ENCODE data around the gene RNF113B.

The RNF113B gene

DNA sequence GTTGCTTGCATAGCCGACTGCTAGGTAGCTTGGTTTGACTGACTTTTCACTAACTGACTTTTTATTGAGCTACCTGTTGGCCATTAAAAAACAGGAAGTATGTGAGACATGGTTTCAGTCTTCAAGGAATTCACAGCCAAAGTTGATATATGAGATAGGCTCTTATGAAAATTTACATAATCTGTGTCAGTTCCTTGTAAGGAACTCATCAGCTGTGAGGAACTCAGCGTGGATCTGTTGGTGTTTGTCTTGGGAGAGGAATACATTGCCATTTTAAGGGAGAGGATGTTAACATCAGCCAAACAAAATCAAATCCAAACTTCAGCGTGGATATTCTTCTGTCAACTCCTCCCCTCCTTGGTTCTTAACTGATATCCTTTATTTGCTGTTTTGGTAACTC is 2.0 kb downstream of the RNF113B start:
- Histone ChIP-seq H3K36me3 (ENCODE audit: control insufficient read depth, insufficient read depth, low read length) (no peaks in the 10 kb centered on the region), H3K27me3 (ENCODE audit: control insufficient read depth, insufficient read depth, low read length) (no peaks in the 10 kb centered on the region), H3K4me1 (ENCODE audit: control insufficient read depth, insufficient read depth, low read length) (peaks cover 54% of the 10 kb centered on the region), H3K9ac (ENCODE audit: low read depth, low read length) (no peak overlapping the region), H3K27ac (ENCODE audit: low read depth, low read length) (no peak overlapping the region), H3K4me3 (ENCODE audit: low read depth, low read length) (no peak overlapping the region), H3K9me3 (ENCODE audit: control insufficient read depth, insufficient read depth, low read length) (no peaks in the 10 kb centered on the region)

GRCh38 chr13:98174307-98174706 is 2.8 kb downstream of the RNF113B start:
- no peaks in the 10 kb centered on the region for H3K9me3 ChIP-seq (ENCODE audit: control insufficient read depth, insufficient read depth, low read length)
- H3K9ac ChIP-seq (ENCODE audit: low read depth, low read length) = no peak overlapping the region
- H3K4me1 ChIP-seq (ENCODE audit: control insufficient read depth, insufficient read depth, low read length) = peaks cover 54% of the 10 kb centered on the region
- no peak overlapping the region for H3K4me3 ChIP-seq (ENCODE audit: low read depth, low read length)
- H3K36me3 ChIP-seq (ENCODE audit: control insufficient read depth, insufficient read depth, low read length) = no peaks in the 10 kb centered on the region
- H3K27me3 ChIP-seq (ENCODE audit: control insufficient read depth, insufficient read depth, low read length) = no peaks in the 10 kb centered on the region
- peak overlapping the region; percentile 74 for H3K27ac ChIP-seq (ENCODE audit: low read depth, low read length)

GRCh38 chr13:98173431-98174152 is 3.5 kb downstream of the RNF113B start:
- H3K4me3 ChIP-seq (ENCODE audit: low read depth, low read length) = no peak overlapping the region
- peak overlapping the region; percentile 74 for H3K27ac ChIP-seq (ENCODE audit: low read depth, low read length)
- H3K27me3 ChIP-seq (ENCODE audit: control insufficient read depth, insufficient read depth, low read length) = no peaks in the 10 kb centered on the region
- H3K36me3 ChIP-seq (ENCODE audit: control insufficient read depth, insufficient read depth, low read length) = no peaks in the 10 kb centered on the region
- no peak overlapping the region for H3K9ac ChIP-seq (ENCODE audit: low read depth, low read length)
- no peaks in the 10 kb centered on the region for H3K9me3 ChIP-seq (ENCODE audit: control insufficient read depth, insufficient read depth, low read length)
- H3K4me1 ChIP-seq (ENCODE audit: control insufficient read depth, insufficient read depth, low read length) = peaks cover 47% of the 10 kb centered on the region

DNA sequence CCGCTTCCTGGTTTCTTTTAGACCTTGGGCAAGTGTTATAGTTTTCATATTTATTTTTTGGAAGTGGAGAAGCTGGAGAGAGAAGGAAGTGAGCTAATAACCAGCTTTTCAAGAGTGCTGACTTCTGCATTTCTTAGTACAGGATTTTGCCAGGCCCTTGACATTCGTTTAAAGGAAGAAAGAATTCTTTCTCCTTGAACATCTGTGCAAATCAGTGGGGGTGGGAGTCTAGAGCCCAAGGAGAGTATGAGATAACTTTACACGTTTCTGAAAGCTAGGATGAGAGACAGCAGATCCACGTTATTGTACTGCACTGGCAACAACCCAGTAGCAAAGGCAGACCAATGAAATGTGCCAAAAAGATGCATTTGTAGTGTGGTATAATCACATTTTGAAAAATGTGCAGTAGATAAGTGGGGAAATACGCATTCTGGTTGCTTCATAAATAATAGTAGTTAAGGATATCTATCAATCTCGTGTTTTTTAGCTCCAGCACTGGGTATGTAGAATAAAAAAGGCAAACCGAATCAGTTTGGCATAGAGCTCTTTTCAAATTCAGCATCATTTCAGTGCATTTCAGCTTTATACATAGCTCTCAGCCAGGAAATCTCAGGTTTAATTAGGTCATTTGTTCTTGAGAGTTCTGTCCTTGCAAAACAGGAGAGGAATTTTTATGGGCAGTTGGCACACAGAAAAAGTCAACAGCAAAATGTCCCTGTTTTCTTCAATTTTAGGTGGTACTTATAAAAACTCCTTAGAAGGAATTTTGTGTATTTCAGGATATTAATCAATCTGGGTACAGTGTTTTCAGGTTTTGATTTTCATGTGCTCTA is 4.3 kb downstream of the RNF113B start:
- Histone ChIP-seq H3K36me3 (ENCODE audit: control insufficient read depth, insufficient read depth, low read length) (no peaks in the 10 kb centered on the region), H3K27ac (ENCODE audit: low read depth, low read length) (peak overlapping the region; percentile 74), H3K9me3 (ENCODE audit: control insufficient read depth, insufficient read depth, low read length) (no peaks in the 10 kb centered on the region), H3K4me1 (ENCODE audit: control insufficient read depth, insufficient read depth, low read length) (peaks cover 50% of the 10 kb centered on the region), H3K4me3 (ENCODE audit: low read depth, low read length) (peak overlapping the region; percentile 18; the same call in 1 of the 2 replicates), H3K27me3 (ENCODE audit: control insufficient read depth, insufficient read depth, low read length) (no peaks in the 10 kb centered on the region), H3K9ac (ENCODE audit: low read depth, low read length) (peak overlapping the region; percentile 34; the same call in 1 of the 2 replicates)

DNA sequence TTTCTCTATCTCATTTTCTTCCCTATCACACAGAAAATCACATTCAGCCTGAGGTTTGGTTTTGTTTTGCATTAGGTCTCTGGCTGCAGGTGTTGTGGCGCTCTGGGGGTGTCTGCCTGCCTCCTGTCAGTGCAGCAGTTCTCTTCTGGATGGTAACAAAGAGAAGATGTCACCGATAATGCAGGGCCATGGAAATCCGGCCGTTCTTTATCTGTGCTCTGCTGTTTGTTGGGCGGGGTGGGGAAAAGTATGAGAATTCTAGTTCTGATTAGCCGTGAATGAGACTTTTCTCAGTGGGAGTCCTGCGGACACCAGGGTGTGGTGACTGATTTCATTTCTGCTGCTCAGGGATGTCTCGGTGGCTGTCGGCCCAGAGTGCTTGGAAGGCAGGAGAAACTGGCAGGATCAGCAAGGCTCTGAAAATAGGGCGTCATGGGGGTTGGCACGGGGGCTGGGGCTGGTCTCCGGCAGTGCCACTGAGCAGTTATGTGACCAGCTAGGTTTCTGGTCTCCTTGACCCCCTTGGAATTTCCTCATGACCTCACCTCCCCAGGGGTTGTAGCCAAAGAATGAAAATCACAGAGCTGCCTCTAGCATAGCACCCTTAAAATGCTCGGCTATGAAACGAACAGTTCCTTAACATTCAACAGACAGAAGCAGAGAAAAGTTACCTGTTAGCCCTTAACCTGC is 5.0 kb downstream of the RNF113B start:
- Histone ChIP-seq H3K4me1 (ENCODE audit: control insufficient read depth, insufficient read depth, low read length) (peaks cover 50% of the 10 kb centered on the region), H3K9me3 (ENCODE audit: control insufficient read depth, insufficient read depth, low read length) (no peaks in the 10 kb centered on the region), H3K27ac (ENCODE audit: low read depth, low read length) (peak overlapping the region; percentile 74), H3K36me3 (ENCODE audit: control insufficient read depth, insufficient read depth, low read length) (no peaks in the 10 kb centered on the region), H3K4me3 (ENCODE audit: low read depth, low read length) (no peak overlapping the region; the same call in 1 of the 2 replicates), H3K9ac (ENCODE audit: low read depth, low read length) (peak overlapping the region; percentile 34; the same call in 1 of the 2 replicates), H3K27me3 (ENCODE audit: control insufficient read depth, insufficient read depth, low read length) (no peaks in the 10 kb centered on the region)

GRCh38 chr13:98169331-98169730 is 7.7 kb downstream of the RNF113B start:
- no peak overlapping the region for H3K4me3 ChIP-seq (ENCODE audit: low read depth, low read length)
- no peaks in the 10 kb centered on the region for H3K9me3 ChIP-seq (ENCODE audit: control insufficient read depth, insufficient read depth, low read length)
- H3K27me3 ChIP-seq (ENCODE audit: control insufficient read depth, insufficient read depth, low read length) = no peaks in the 10 kb centered on the region
- H3K4me1 ChIP-seq (ENCODE audit: control insufficient read depth, insufficient read depth, low read length) = peaks cover 47% of the 10 kb centered on the region
- no peaks in the 10 kb centered on the region for H3K36me3 ChIP-seq (ENCODE audit: control insufficient read depth, insufficient read depth, low read length)
- no peak overlapping the region for H3K9ac ChIP-seq (ENCODE audit: low read depth, low read length)
- no peak overlapping the region for H3K27ac ChIP-seq (ENCODE audit: low read depth, low read length)

DNA sequence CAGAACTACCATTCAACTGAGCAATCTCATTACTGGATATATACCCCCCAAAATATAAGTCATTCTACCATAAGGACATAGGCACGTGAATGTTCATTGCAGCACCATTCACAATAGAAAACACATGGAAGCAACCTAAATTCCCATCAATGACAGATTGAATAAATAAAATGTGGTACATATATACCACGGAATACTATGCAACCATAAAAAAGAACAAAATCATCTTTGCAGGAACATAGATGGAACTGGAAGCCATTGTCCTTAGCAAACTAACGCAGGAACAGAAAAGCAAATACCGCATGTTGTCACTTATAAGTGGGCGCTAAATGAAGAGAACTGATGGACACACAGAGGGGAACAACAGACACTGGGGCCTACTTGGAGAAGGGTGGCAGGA is 14.1 kb downstream of the RNF113B start:
- no peak overlapping the region for H3K27ac ChIP-seq (ENCODE audit: low read depth, low read length)

DNA sequence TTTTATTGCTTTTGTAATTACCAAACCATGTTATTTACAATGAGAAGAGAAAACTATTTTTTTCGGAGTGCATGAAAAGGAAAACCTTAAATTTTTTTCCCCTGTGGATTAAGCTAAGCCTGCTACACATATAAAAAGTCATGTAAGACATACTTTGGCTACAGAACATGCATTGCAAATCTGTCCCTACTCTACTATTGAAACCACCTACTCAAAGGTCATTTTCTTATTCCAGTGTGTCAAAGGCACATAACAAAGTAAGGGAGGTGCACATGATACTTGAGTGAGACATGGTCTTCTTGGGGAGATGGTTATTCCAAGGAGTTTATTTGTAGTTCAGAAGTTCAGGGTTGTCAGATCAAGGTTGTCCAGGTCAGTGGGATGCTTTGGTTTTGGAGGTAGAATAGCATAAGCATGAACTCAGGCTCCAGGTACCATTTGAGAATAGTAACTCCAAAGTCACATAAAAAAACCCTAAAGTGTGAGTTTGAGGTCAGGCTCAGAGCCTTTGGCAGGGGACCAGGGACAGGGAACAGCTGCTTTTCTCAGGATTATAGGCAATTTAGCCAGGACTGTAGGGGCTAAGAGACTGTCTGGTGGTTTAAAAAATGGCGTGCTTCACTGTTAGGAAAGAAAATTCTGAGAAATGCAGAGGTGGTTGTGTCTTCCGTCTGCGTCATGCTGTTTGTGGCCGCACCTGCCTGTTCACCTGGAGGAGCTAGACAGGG is 18.7 kb downstream of the RNF113B start:
- Histone ChIP-seq H3K4me1 (ENCODE audit: control insufficient read depth, insufficient read depth, low read length) (peaks cover 27% of the 10 kb centered on the region), H3K27ac (ENCODE audit: low read depth, low read length) (no peak overlapping the region), H3K9ac (ENCODE audit: low read depth, low read length) (no peak overlapping the region), H3K4me3 (ENCODE audit: low read depth, low read length) (no peak overlapping the region), H3K9me3 (ENCODE audit: control insufficient read depth, insufficient read depth, low read length) (no peaks in the 10 kb centered on the region), H3K36me3 (ENCODE audit: control insufficient read depth, insufficient read depth, low read length) (no peaks in the 10 kb centered on the region), H3K27me3 (ENCODE audit: control insufficient read depth, insufficient read depth, low read length) (no peaks in the 10 kb centered on the region)

More for the DNA sequence above, 14.1 kb downstream of the RNF113B start:
- H3K4me3 ChIP-seq (ENCODE audit: low read depth, low read length) = no peak overlapping the region
- no peaks in the 10 kb centered on the region for H3K9me3 ChIP-seq (ENCODE audit: control insufficient read depth, insufficient read depth, low read length)
- no peaks in the 10 kb centered on the region for H3K27me3 ChIP-seq (ENCODE audit: control insufficient read depth, insufficient read depth, low read length)
- peaks cover 25% of the 10 kb centered on the region for H3K4me1 ChIP-seq (ENCODE audit: control insufficient read depth, insufficient read depth, low read length)
- no peaks in the 10 kb centered on the region for H3K36me3 ChIP-seq (ENCODE audit: control insufficient read depth, insufficient read depth, low read length)
- H3K9ac ChIP-seq (ENCODE audit: low read depth, low read length) = no peak overlapping the region

DNA sequence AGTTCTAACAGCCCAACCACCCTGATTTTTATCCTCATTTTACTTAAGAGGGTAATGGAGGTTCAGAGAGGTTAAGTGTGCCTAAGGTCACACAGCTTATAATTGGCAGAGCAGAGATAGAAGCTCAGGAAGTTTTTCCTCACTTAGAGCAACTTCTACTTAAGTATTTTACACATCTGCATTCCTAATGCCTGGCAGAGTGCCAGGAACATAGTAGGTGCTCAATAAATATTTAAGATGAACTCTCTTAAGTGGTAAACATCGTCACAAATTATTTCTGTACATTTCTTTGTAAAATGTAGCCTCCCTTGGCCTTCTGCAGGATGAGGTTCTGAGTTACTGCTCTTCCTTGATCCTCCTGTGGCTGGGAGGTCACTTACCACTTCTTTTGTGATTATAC is 19.5 kb downstream of the RNF113B start:
- H3K27ac ChIP-seq (ENCODE audit: low read depth, low read length) = no peak overlapping the region
- no peak overlapping the region for H3K9ac ChIP-seq (ENCODE audit: low read depth, low read length)
- no peak overlapping the region for H3K4me3 ChIP-seq (ENCODE audit: low read depth, low read length)
- no peaks in the 10 kb centered on the region for H3K27me3 ChIP-seq (ENCODE audit: control insufficient read depth, insufficient read depth, low read length)
- no peaks in the 10 kb centered on the region for H3K36me3 ChIP-seq (ENCODE audit: control insufficient read depth, insufficient read depth, low read length)
- H3K4me1 ChIP-seq (ENCODE audit: control insufficient read depth, insufficient read depth, low read length) = peaks cover 27% of the 10 kb centered on the region
- H3K9me3 ChIP-seq (ENCODE audit: control insufficient read depth, insufficient read depth, low read length) = no peaks in the 10 kb centered on the region

DNA sequence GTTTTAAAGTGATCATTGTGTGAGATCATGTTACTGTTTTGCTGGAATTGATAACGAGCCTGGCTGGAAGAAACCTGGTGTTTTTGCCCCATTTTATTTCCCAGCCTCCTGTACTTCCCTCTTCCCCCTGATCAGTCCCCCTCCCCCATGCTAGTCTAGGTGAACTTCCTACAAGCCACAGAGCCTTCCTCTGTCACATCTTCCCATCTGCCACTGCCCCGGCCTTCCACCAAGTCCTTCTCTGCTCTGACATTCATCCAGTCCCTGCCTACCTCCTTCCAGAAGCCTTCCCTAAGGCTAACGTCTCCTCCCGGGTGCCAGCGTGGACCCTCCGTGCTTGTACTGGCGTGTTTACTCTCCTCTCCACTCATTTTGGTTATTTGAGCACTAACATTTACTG is 19.9 kb downstream of the RNF113B start:
- Histone ChIP-seq H3K9ac (ENCODE audit: low read depth, low read length) (no peak overlapping the region), H3K9me3 (ENCODE audit: control insufficient read depth, insufficient read depth, low read length) (no peaks in the 10 kb centered on the region), H3K27me3 (ENCODE audit: control insufficient read depth, insufficient read depth, low read length) (no peaks in the 10 kb centered on the region), H3K27ac (ENCODE audit: low read depth, low read length) (no peak overlapping the region), H3K4me1 (ENCODE audit: control insufficient read depth, insufficient read depth, low read length) (peaks cover 27% of the 10 kb centered on the region), H3K36me3 (ENCODE audit: control insufficient read depth, insufficient read depth, low read length) (no peaks in the 10 kb centered on the region), H3K4me3 (ENCODE audit: low read depth, low read length) (no peak overlapping the region)

All from HUES48 (cell line).